Measurements from ENCODE around the gene WNT7B. TPM values are rescaled to one million over a fixed set of nuclear protein-coding genes. Genes with fewer than 3 reads are reported as not detected.

The WNT7B gene
- total and polyA plus RNA-seq, 7 donors: not detected

GRCh38 chr22:45928726-45929368 is 48.1 kb downstream of the WNT7B start:
- no peaks in the 10 kb centered on the region for H3K4me1 ChIP-seq
- 63 to 80% methylated on average over 10 of the region's 10 CpGs for WGBS, 2 donors
- H3K36me3 ChIP-seq: no peaks in the 10 kb centered on the region
- H3K27me3 ChIP-seq: peaks cover 3 to 37% (median 23%) of the 10 kb centered on the region in 3 donors
- H3K9me3 ChIP-seq: no peaks in the 10 kb centered on the region
- intact Hi-C loops (cut with DNase I): no loop called here
- no peak overlapping the region for H3K4me3 ChIP-seq
- TF ChIP-seq CTCF (IDR thresholded peaks at IDR 0.05): no peak
- TF ChIP-seq POLR2AphosphoS5 (IDR thresholded peaks at IDR 0.05): no peak
- no peak for TF ChIP-seq EP300 (IDR thresholded peaks at IDR 0.05)
- TF ChIP-seq POLR2A (IDR thresholded peaks at IDR 0.05): no peak
- no peak for DNase-seq
- no peak overlapping the region for H3K27ac ChIP-seq

DNA sequence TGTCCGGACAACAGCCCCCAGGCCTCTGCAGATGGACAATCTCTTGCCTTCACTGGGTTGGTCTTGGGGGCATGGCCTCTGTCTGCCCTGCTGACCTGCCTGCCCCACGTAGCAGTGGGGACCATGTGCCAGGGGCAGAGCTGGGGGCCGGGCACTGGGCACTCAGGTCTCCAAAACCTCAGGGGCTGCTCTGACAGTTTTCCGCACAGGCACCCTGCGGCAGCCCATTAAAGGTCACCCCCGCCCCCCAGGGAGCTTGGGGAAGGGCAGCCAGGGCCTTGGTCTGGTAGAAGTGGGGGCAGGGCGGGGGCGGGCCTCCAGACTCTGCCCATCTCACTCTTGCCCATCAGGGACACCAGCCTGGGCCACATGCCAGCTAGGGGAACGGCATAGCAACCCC is 49.9 kb downstream of the WNT7B start:
- TF ChIP-seq CTCF (IDR thresholded peaks at IDR 0.05) (no peak), POLR2A (IDR thresholded peaks at IDR 0.05) (no peak), EP300 (IDR thresholded peaks at IDR 0.05) (no peak), POLR2AphosphoS5 (IDR thresholded peaks at IDR 0.05) (no peak)
- intact Hi-C loops (cut with DNase I): no loop called here
- H3K27ac ChIP-seq: no peak overlapping the region
- DNase-seq: no peak
- no peak overlapping the region for H3K4me3 ChIP-seq
- 81% methylated on average over 9 of the region's 9 CpGs for WGBS, 2 donors
- peaks cover 3 to 20% (median 5%) of the 10 kb centered on the region in 3 donors for H3K27me3 ChIP-seq
- no peaks in the 10 kb centered on the region for H3K4me1 ChIP-seq
- no peaks in the 10 kb centered on the region for H3K9me3 ChIP-seq
- H3K36me3 ChIP-seq: no peaks in the 10 kb centered on the region

- H3K4me1 ChIP-seq: no peaks in the 10 kb centered on the region
- H3K27me3 ChIP-seq: peaks cover 0 to 14% (median 3%) of the 10 kb centered on the region in 3 donors
- intact Hi-C loops (cut with DNase I): no loop called here
- H3K36me3 ChIP-seq: no peaks in the 10 kb centered on the region
- H3K27ac ChIP-seq: no peak overlapping the region
- H3K4me3 ChIP-seq: no peak overlapping the region
- DNase-seq: no peak
- TF ChIP-seq CTCF (IDR thresholded peaks at IDR 0.05) (no peak), EP300 (IDR thresholded peaks at IDR 0.05) (no peak), POLR2A (IDR thresholded peaks at IDR 0.05) (no peak), POLR2AphosphoS5 (IDR thresholded peaks at IDR 0.05) (no peak)
- 80 to 84% methylated on average over 11 of the region's 11 CpGs for WGBS, 2 donors
- H3K9me3 ChIP-seq: no peaks in the 10 kb centered on the region
These were observed 50.5 kb downstream of the WNT7B start for GRCh38 chr22:45926433-45926832.

- Histone ChIP-seq H3K4me3 (no peak overlapping the region), H3K27me3 (peaks cover 0 to 8% (median 0%) of the 10 kb centered on the region in 3 donors), H3K9me3 (no peaks in the 10 kb centered on the region), H3K27ac (no peak overlapping the region), H3K4me1 (no peaks in the 10 kb centered on the region), H3K36me3 (no peaks in the 10 kb centered on the region)
- DNase-seq: no peak
- WGBS, 2 donors: 75 to 87% methylated on average over 16 of the region's 16 CpGs
- TF ChIP-seq POLR2AphosphoS5 (IDR thresholded peaks at IDR 0.05) (no peak), CTCF (IDR thresholded peaks at IDR 0.05) (no peak), POLR2A (IDR thresholded peaks at IDR 0.05) (no peak), EP300 (IDR thresholded peaks at IDR 0.05) (no peak)
- intact Hi-C loops (cut with DNase I): no loop called here
These were observed 51.1 kb downstream of the WNT7B start for GRCh38 chr22:45925811-45926351.
